HL-60/S4 treated with phorbol 12-myristate 13-acetate at 8.2 ng/mL for 4 days and 3 days (cell line): ENCODE results near the gene AGTPBP1.
"Not testable (repeated sequence)": the region's sequence is repeated elsewhere in the genome, so short reads cannot be mapped to it uniquely, and the experiment has no call there.

ENCODE experiments used
- in situ Hi-C: fragments of 300-500 bp; cut with MboI; formaldehyde crosslinking; loops from 2 replicates; pipeline ENCODE4 v1.15.0; 2022; ENCODE audit warnings: low sequenced_read_pairs

AGTPBP1 gene

DNA sequence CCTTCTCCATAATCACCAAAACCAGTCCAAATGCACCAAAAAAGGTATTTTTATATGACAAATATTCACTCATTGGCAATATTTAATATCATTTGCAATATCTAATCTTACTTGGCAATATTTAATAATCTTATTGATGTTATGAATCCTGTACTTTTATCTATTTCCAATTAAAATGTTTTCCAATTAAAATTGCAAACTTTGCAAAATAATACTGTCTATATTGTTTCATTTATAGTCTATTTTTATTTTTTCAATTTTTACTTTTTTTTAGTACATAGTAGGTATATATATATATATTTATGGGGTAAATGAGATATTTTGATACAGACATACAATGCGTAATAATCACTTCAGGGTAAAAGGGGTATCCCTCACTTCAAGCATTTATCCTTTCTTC, 109.9 kb downstream of the AGTPBP1 start:
- in situ Hi-C loops = no loop called here

DNA sequence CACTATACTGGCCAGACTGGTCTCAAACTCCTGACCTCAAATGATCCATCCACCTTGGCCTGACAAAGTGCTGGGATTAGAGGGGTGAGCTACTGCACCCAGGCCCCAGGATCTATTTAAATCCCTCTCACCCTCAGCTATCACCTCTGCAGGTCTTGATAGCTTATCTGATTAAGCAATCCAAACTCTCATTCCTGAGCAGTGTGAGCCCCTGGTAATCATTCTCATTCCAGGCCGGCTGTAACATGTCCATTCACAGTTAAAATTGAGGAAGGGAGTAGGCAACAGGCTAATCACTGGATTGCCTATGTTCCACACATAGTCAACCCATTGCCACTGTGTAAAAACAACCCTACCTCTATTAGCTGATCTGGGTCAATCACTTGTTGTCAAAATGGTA, 111.1 kb downstream of the AGTPBP1 start:
- in situ Hi-C loops = no loop called here

DNA sequence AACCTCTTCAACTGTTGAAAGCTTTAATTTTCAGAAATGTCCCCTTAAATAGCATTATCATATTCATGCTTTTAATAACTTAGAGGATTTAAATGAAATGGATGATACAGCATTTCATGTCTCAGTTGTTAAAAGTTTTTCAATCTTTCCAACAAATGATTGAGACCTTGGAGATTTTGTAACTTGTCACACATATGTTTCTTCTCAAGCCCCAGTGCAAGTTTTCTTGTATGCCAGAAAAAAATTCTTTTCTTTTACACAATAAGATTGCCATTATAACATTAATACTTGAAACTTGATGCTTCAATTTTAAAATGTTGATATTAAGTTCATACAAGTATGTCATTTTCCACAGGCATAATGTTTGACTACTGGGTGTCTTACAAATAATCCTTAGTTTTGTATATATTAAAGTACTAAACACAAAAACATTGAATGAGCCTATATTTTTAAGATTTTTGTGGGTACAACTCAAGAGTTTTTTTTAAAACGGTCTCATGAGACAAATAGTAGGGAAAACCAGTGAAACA, 124.5 kb downstream of the AGTPBP1 start:
- in situ Hi-C loops = no loop called here

DNA sequence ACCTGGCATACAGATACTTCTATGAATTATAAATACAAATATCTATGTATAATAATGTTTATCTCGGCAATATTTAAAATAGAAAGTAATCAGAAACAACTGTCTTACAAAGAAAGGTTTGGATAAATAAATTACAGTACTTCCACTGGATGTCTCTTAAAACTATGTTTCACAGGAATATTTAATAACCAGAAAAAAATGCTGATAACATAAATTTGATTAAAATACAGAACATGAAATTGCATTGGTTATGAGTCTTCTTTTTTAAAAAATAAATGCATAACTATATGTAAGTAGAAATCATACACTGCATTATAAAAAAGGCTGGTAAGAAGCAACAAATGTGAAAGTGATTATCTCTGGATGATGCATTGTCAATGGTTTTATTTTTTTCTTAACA, 126.0 kb downstream of the AGTPBP1 start:
- in situ Hi-C loops = no loop called here

DNA sequence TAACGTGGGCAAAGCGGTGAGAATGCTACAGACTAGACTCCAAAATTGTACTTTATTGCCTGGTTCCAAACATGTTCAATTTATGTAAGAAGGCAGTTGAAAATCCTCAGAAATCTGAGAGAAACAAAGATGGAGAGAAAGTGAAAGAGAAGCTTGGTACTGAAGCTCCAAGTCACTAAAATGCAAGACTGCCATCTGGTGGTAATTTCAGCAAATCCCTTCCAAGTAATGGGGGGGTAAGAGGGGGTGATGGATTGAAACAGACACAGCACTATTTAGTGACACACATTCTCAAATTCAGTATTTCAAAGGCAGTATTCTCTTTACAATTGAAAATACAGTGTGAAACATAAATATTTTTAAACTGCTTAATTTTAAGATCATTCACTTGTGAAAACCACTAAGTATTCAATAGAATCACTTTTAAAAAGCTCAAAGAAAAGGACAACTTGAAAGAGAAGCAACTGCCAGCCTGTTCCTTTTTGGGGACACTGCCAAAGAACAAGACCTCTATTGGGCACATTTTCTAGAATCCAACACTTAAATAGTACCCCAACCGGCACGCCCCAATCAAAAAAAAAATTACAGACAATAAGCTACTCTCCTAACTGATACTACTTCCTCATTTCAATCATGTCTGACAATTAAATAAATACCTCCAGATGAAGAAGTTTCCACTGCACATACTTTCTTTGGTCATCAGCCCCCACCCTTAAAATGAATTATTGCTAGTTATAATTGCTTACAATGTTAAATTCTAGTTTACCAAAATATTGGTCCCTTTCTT, 131.5 kb downstream of the AGTPBP1 start:
- in situ Hi-C loops = no loop called here

DNA sequence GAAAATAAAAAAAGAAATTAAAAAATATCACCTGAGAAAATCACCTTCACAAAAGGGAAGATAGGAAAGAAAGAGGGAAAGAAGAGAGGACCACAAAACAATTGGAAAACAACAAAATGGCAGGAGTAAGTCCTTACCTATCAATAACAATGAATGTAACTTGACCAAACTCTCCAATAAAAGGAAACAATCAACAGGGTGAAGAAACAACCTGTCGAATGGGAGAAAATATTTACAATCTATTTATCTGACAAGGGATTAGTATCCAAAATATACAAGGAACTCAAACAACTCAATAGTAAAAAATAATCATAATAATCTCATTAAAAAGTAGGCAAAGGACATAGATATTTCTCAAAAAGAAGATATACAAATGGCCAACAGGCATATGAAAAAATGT, 135.8 kb downstream of the AGTPBP1 start:
- in situ Hi-C loops = no loop called here

DNA sequence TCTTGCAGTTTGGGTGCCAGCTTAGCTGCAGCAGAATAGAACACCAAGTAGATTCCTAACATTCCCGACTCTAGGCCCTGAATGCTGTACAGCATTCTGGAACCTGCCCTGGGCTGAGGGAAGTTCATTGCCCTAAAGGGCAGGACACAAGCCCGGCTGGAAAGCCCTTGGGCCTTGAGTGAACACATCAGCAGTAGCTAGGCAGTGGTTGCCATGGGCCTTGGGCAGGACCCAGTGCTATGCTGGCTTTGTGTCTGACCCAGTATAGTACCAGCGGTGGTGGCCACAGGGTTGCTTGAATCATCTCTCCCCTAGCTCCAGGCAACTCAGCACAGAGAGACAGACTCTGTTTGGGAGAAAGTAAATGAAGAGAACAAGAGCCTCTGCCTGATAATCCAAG, 137.8 kb downstream of the AGTPBP1 start:
- in situ Hi-C loops = no loop called here

DNA sequence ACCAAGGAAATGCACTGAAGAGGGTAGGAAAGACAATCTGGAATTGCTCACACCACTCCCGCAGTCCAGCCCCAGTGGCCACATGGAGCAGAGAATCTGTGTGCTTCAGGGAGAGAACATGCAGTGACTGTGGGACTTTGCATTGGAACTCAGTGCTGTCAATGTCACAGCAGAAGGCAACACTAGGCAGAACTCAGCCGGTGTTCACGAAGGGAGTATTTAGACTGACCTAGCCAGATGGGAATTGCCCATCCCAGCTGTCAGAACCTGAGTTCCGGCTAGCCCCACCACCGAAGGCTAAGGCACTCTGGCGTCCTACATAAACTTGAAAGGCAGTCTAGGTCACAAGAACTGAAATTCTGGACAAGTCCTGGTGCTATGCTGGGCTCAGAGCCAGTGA, 139.0 kb downstream of the AGTPBP1 start:
- in situ Hi-C loops = no loop called here

DNA sequence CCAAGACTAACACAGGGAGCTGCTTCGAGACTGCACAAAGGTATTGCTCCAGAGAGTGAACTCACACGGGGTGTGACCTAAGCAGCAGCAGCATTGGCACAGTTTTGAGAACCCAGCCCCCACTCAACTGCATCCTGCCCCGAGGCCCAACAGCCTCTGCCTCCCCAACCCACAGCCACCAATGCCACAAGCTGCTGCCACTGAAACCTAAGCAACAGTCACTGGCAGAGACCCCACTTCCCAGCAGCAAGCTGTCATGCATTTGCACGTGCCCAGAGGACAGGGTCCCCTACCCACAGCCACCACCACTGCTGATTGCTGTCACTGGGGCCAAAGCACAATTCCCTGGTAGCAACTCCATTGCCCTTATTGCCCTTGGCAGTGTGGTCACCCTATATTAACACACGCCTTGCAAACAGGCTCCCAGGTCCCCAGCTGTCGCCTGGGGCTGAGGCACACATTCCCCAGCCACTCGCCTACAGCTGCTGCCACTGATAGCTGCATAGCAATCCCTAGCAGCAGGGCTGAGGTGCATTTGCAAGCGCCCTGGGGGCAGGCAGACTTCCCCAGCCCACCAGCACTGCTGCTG, 141.0 kb downstream of the AGTPBP1 start:
- in situ Hi-C loops = no loop called here

DNA sequence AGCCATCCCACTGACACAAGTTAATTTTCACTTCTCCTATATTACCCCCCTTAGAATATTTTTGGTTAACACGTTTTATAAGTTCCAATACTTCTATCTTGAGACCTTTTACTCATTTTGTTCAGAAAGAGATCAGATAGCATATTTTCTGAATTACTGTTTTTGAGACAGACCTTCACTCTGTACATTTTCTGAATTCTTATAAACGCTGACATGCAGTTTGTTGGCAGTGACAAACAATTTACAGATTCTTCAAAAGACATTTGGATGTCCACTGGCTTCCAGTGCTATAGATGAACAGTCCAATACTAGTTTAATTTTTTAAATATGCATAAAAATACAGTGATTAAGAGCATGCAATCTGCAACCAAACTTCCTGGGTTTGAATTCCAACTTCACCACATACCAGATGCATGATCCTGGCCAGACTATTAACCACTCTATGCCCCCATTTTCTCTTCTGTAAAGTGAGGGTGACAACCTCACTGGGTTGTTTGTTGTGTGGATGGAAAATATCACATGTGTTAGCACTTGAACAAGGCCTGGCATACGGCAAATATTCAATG, 142.1 kb downstream of the AGTPBP1 start:
- in situ Hi-C loops = no loop called here

DNA sequence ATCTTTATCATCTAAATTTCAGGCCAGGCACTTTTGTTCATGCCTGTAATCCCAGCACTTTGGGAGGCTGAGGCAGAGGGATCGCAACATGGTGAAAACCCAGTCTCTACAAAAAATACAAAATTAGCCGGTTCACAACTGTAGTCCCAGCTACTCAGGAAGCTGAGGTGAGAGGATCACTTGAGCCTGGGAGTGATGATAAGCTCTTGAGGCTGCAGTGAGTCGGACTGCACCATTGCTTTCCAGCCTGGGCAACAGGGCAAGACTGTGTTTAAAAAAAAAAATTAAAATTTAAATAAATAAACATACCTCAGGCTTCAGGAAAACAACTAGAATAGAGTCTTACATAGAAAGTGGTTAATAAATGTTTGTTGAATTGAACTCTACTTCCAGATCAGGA, 147.4 kb downstream of the AGTPBP1 start:
- in situ Hi-C loops = no loop called here

DNA sequence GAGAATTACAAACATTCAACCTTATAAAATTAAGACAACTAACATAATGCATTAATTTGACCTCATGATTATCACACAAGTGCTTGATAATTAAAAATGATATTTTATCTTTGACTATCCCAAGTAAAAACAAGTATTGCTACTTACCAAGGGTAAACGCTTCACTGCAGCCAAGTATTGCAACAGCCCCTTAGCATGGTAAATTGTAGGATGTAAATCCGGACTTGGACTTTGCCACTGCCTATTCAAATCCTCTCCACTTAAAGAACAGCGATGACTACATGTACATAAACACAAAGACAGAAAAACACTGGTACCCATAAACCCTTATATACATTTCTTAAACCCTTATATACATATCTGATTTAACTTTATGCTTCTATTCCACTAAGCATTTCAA, 155.1 kb downstream of the AGTPBP1 start:
- in situ Hi-C loops = no loop called here

DNA sequence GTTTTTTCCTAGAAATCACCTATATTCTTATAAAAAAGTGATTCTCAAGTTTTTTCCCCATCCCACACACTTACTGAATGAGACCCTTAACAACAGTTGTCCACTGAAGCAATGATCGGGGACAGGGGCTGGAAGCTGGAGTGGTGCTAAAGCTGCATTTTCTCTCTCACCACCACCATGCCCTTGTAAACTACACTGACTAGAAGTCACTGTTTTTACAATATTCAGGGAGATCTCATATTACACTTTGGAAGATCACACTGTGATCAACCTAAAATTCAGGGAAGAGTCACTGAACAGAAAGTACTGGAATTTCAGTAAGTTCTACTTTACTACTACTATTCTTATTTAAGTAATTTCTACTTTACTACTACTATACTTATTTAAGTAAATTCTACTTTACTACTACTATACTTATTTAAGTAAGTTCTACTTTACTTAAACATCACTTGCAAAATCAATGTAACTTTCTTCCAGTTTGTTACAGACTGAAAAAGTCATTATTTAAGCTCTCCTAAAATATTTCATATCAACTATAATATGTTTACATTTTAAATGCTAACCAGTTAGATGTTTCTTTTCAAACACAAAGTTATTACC, 164.3 kb downstream of the AGTPBP1 start:
- in situ Hi-C loops = no loop called here

DNA sequence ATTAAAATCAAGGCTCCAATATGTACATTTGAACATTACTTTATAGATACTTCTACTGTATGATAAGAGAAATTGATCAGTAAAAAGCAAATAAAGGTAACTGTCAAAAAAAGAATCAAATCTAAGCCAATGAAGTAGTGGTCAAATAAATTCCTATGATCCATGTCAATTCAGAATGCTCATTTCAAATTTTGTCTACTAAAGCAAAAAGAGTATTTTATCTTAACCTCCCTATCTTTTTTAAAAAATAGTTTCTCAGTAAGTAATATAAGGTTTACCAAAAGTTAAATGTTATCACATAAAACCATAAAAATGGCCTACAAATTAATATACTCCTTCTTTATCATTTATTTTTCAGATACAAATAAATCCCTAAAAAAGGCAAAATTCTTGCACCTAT, 165.9 kb downstream of the AGTPBP1 start:
- in situ Hi-C loops = no loop called here

DNA sequence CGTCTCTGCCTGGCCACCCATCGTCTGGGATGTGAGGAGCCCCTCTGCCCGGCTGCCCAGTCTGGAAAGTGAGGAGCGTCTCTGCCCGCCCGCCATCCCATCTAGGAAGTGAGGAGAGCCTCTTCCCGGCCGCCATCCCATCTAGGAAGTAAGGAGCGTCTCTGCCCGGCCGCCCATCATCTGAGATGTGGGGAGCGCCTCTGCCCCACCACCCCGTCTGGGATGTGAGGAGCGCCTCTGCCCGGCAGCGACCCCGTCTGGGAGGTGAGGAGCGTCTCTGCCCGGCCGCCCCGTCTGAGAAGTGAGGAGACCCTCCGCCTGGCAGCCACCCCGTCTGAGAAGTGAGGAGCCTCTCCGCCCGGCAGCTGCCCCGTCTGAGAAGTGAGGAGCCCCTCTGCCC, 168.2 kb downstream of the AGTPBP1 start:
- in situ Hi-C loops = not testable (repeated sequence)

DNA sequence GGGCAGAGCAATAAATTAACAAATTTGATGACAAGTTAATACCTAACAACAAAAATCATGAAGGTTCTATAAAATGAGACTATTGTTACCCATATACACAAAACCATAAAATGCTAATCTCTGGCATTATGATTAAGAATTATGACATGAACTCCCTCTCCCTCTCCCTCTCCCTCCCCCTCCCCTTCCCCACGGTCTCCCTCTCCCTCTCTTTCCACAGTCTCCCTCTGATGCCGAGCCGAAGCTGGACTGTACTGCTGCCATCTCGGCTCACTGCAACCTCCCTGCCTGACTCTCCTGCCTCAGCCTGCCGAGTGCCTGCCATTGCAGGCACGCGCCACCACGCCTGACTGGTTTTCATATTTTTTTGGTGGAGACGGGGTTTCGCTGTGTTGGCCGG, 168.8 kb downstream of the AGTPBP1 start:
- in situ Hi-C loops = not testable (repeated sequence)

DNA sequence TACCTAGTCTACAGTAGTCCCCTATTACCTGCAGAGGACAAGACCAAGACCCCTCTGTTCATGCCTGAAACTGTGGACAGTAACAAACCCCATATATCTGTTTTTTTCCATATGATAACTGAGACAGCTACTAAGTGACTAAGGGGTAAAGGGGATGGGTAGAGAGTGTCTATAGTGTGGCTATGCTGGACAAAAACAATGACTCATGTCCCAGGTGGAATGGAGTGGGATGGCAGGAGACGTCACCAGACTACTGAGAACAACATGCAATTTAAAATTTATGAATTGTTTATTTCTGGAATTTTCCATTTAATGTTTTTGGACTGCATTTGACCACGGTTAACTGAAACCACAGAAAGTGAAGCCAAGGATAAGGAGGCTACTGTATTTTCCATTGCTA, 171.8 kb downstream of the AGTPBP1 start:
- in situ Hi-C loops = no loop called here

DNA sequence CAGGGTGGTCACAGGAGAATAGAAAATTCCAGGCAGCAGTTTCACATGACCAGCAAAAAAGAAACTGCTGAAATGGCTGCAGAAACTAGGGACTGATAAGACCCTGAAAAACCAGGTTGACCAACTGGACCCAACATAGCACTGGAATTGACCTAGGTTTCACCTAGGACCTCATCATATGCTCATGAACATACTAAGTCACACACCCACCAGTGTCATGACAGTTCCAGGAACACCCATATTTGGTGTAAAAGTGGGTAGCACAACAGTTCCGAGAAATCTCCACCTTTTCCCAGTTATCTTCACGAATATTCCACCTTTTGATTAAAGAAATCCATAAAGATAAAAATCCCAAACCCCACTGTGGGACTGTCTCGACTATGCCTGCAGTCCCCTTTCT, 182.2 kb downstream of the AGTPBP1 start:
- in situ Hi-C loops = no loop called here

DNA sequence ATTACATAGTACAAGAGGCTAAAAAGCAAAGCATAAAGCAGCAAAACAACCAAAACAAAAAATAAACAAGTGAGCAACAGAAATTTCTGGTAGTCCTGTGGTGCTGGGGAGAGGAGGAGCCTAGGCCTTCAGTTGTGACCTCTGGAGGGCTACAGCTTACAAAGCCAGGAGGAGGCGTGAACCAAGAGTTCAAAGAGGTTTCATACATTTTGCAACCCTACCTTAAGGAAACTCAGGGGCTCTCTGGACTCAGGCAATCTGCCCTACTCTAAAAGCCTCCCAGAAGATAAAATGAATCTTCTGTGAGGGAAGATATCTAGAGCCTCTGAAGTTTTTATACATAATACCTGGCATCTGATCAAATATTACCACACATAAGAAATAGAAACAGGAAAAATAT, 187.4 kb downstream of the AGTPBP1 start:
- in situ Hi-C loops = no loop called here

DNA sequence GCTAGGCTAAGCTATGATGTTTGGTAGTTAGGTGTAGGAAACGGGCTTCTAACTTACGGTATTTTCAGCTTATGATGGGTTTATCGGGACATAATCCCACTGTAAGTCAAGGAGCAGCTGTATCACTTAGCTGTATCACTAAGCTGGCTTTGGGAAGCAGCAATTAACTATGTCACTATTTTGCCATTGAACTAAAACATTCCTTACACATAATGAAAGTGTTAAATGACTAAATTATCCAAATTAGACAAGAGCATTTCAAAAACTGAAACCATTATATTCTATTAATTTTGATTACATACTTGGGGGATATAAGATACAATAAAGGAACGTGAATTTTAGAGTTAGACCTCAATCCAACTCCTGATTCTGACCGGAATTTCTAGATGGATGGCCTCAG, 188.3 kb downstream of the AGTPBP1 start:
- in situ Hi-C loops = no loop called here

DNA sequence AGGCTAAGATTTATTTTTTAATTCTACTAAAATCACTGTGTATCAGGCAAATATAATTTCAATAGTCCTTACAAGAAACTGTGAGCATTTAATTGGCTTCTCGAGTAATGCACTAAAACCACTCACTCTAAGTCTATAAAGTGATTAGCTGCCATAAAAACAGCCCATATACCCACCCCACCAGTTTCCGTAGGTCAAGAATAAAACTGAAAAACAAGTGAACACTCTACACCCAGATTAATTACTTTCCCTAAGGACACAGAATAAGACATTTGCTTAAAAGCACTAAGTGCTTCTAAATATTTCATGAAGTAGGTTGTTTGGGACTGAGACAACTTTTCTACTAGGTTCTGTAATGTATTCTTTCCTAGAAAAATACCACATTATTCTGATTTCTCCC, 194.2 kb downstream of the AGTPBP1 start:
- in situ Hi-C loops = no loop called here

DNA sequence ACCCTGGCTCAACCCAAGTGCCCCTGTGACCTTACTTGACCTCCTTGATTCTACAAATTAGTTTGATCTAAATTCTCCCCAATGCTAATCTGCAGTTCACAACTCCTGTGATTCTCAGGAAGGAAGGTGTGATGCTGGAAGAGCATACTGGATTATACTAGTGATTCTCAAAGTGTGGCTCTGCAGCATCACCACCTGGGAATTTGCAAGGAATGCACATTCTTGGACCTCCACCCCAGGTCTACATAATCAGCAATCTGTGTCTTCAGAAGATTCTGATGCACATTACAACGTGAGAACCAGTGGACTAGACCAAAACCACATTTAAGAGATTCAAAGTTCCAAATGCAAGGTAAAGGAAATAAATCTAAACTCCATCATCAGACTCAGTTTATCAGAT, 198.6 kb downstream of the AGTPBP1 start:
- in situ Hi-C loops = no loop called here
